ENCODE measurements around the gene NSRP1.
"Not testable (repeated sequence)": the region's sequence is repeated elsewhere in the genome, so short reads cannot be mapped to it uniquely, and the experiment has no call there.

NSRP1 gene

GRCh38 chr17:30124273-30124796, 7.7 kb downstream of the NSRP1 start:
- no peak for DNase-seq (ENCODE audit: low read depth, low spot score)

GRCh38 chr17:30130121-30130520, 13.5 kb downstream of the NSRP1 start:
- no peak for DNase-seq (ENCODE audit: low read depth, low spot score)

- no peak for DNase-seq (ENCODE audit: low read depth, low spot score)
These were observed 16.0 kb downstream of the NSRP1 start for GRCh38 chr17:30132615-30133014.

GRCh38 chr17:30133197-30133596, 16.6 kb downstream of the NSRP1 start:
- DNase-seq (ENCODE audit: low read depth, low spot score), result no peak

GRCh38 chr17:30134551-30134950, 17.9 kb downstream of the NSRP1 start:
- DNase-seq (ENCODE audit: low read depth, low spot score), result no peak

- DNase-seq (ENCODE audit: low read depth, low spot score), result no peak
These were observed 20.5 kb downstream of the NSRP1 start for GRCh38 chr17:30137158-30137557.

GRCh38 chr17:30147860-30148259, 31.2 kb downstream of the NSRP1 start:
- DNase-seq (ENCODE audit: low read depth, low spot score), result not testable (repeated sequence)

- no peak for DNase-seq (ENCODE audit: low read depth, low spot score)
These were observed 31.8 kb downstream of the NSRP1 start for GRCh38 chr17:30148376-30148775.

- DNase-seq (ENCODE audit: low read depth, low spot score), result no peak
These were observed 34.9 kb downstream of the NSRP1 start for GRCh38 chr17:30151471-30151870.

- no peak for DNase-seq (ENCODE audit: low read depth, low spot score)
These were observed 36.8 kb downstream of the NSRP1 start for GRCh38 chr17:30153463-30153862.

- no peak for DNase-seq (ENCODE audit: low read depth, low spot score)
These were observed 38.8 kb downstream of the NSRP1 start for GRCh38 chr17:30155389-30155788.

GRCh38 chr17:30158896-30159625, 42.4 kb downstream of the NSRP1 start:
- DNase-seq (ENCODE audit: low read depth, low spot score), result no peak

GRCh38 chr17:30160419-30161172, 44.0 kb downstream of the NSRP1 start:
- no peak for DNase-seq (ENCODE audit: low read depth, low spot score)

- DNase-seq (ENCODE audit: low read depth, low spot score), result no peak
These were observed 45.0 kb downstream of the NSRP1 start for GRCh38 chr17:30161601-30162000.

- DNase-seq (ENCODE audit: low read depth, low spot score), result no peak
These were observed 47.9 kb downstream of the NSRP1 start for GRCh38 chr17:30164531-30164930.

- no peak for DNase-seq (ENCODE audit: low read depth, low spot score)
These were observed 48.5 kb downstream of the NSRP1 start for GRCh38 chr17:30165147-30165546.

- no peak for DNase-seq (ENCODE audit: low read depth, low spot score)
These were observed 49.3 kb downstream of the NSRP1 start for GRCh38 chr17:30165960-30166359.

GRCh38 chr17:30170415-30170987, 53.9 kb downstream of the NSRP1 start:
- no peak for DNase-seq (ENCODE audit: low read depth, low spot score)

- DNase-seq (ENCODE audit: low read depth, low spot score), result no peak
These were observed 55.9 kb downstream of the NSRP1 start for GRCh38 chr17:30172560-30172959.

- no peak for DNase-seq (ENCODE audit: low read depth, low spot score)
These were observed 57.0 kb downstream of the NSRP1 start for GRCh38 chr17:30173649-30174048.

- DNase-seq (ENCODE audit: low read depth, low spot score), result no peak
These were observed 57.9 kb downstream of the NSRP1 start for GRCh38 chr17:30174556-30174955.

- no peak for DNase-seq (ENCODE audit: low read depth, low spot score)
These were observed 60.2 kb downstream of the NSRP1 start for GRCh38 chr17:30176855-30177254.

GRCh38 chr17:30186761-30187160, 70.1 kb downstream of the NSRP1 start:
- DNase-seq (ENCODE audit: low read depth, low spot score), result no peak

Measured in smooth muscle cell of the brain vasculature (primary cell).